Fibroblast of villous mesenchyme (primary cell): ENCODE measurements around the gene WDR70. TPM values are rescaled to one million over a fixed set of nuclear protein-coding genes. Genes with fewer than 3 reads are reported as not detected.
"Not testable (repeated sequence)": the region's sequence is repeated elsewhere in the genome, so short reads cannot be mapped to it uniquely, and the experiment has no call there.

Source experiments
- DNase-seq: peaks from one replicate; pipeline ENCODE4 v3.0.0-alpha.2; 2010; ENCODE audit warnings: low read depth
- H3K4me3 ChIP-seq: 2 replicates; pipeline ENCODE4 v1.5.1; 2011; ENCODE audit warnings: low read depth, mild to moderate bottlenecking, low read length
- total RNA-seq: library from RNA; depleted of rRNA; stranded (reverse); fragments of >200 nt; gene quantifications from 2 replicates; pipeline ENCODE4 v1.2.3, GENCODE V29; 2012
- TF ChIP-seq, protein P1 (sequence below): IDR thresholded peaks from 2 replicates; pipeline ENCODE4 v1.5.1; 2012; ENCODE audit warnings: low read depth, mild to moderate bottlenecking, low read length; ENCODE audit not compliant: insufficient read depth

Gene WDR70
- total RNA-seq, 1 donor: 29.4 TPM

DNA sequence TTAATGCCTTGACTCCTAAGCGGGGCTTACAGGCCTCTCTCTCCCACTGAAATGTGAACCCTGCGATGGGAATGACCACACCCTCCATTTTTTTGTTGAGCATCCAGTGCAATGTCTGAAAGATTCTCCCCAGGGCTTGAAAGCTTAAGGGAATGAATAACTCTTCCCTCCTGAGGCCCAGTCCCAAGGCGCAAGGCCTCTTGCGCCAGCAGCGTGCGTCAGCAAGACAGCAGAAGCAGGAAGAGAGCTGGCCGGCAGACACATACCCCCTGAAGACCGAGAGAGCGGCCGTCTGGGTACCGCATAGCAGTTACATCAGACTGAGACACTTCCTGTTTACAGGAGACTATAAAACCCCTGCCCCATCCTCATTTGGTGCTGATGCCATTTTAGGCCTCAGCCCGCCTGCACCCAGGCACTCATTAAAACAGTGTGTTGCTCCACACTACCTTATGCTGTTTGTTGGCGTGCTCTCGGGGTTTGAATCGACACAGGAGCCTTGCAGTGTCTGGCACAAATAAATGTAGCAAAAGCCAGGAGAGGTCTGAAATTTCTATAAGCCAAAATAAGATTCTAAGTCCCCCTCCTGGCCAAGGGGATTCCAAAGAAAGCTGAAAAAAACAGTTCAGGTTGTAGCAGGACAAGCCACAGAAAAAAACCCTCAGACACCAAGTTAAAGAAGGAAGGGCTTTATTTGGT is 398.5 kb downstream of the WDR70 start:
- TF ChIP-seq, protein P1, sequence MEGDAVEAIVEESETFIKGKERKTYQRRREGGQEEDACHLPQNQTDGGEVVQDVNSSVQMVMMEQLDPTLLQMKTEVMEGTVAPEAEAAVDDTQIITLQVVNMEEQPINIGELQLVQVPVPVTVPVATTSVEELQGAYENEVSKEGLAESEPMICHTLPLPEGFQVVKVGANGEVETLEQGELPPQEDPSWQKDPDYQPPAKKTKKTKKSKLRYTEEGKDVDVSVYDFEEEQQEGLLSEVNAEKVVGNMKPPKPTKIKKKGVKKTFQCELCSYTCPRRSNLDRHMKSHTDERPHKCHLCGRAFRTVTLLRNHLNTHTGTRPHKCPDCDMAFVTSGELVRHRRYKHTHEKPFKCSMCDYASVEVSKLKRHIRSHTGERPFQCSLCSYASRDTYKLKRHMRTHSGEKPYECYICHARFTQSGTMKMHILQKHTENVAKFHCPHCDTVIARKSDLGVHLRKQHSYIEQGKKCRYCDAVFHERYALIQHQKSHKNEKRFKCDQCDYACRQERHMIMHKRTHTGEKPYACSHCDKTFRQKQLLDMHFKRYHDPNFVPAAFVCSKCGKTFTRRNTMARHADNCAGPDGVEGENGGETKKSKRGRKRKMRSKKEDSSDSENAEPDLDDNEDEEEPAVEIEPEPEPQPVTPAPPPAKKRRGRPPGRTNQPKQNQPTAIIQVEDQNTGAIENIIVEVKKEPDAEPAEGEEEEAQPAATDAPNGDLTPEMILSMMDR: no peak
- DNase-seq: peak; percentile 95
- no peak overlapping the region for H3K4me3 ChIP-seq

DNA sequence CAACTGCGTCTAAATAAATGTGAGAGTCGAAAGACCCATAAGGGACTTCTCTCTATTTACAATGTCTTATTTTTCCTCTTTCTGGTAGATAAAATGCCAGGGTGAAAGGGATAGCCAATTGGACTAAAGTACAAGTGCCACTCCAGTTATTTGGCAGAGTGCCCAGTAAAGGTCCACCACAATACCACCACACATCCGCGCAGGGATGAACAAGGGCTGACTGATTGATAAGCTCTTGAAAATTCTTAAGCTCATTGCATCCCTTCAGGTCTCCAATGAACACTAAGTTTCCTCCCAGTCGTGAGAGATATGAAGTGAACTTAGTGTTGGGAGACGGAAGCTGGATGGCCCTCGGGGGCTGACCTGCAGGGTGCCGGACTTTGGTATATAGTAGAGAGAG is 402.3 kb downstream of the WDR70 start:
- DNase-seq, H3K4me3 ChIP-seq: not testable (repeated sequence)

DNA sequence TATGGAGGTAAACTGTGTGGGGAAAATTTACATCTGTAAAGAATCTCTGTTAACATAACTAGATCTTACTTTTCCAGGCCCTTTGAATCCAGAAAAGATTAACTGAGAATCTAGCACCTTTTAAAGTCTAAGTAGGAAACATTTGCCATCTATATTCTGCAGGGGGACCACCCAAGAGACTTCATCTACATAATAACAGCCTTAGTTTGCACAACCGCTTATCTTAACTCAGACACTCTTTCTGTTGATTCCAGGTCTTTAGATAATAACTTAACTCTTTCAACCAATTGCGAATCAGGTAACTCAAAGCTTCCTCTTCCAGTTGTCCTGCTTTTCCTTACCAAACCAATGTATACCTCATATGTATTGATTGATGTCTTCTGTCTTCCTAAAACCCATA is 407.3 kb downstream of the WDR70 start:
- no peak overlapping the region for H3K4me3 ChIP-seq
- TF ChIP-seq, protein P1: no peak
- DNase-seq: no peak

DNA sequence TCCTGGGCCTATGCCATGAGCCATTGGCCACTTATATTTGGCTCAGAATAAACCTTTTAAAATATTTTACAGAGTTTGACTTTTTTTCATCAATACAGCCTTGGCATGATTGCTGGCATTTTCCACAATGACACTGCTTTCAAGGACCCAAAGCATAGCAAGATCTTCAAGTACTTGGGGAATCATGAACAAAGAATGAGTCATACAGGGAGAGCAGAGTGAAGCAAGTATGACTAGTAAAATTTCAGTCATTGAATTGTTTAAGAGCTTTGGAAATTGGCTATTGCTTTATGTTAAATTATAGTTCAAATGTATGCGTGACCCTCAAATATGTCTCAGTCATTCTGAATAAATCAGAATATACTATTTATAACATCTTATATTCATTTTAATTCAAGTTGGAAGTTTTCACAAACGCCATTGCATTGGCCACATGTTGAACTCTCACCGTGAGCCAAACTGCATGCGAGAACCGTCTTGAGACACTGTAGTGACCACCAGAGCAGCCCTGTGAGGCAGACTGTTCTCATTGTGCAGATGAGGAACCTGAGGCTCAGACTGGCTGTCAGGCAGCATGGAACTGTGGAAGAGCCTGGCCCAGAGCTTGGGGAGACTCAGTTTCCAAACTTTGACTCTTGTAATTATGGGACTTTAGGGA is 407.9 kb downstream of the WDR70 start:
- H3K4me3 ChIP-seq: no peak overlapping the region
- TF ChIP-seq, protein P1: no peak
- peak; percentile 48 for DNase-seq

DNA sequence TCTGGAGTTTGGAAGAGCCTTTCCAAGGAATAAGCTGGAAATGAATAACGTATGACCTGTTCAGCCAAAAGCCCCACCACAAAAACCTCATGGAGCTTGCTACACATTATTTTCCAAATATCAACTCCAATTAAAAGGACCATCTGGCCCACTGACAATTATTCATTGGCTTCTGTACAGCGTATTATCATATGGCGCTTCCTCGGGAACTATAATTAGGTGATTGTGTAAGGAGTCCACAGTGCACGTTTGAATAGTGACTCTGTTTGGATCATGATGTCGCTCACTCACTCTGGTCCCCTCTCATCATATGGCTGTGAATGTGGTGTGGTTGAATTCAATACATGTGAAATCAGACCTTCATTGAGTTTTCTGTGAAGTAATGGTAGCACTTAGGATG is 408.6 kb downstream of the WDR70 start:
- no peak overlapping the region for H3K4me3 ChIP-seq
- TF ChIP-seq, protein P1: no peak
- DNase-seq: no peak

DNA sequence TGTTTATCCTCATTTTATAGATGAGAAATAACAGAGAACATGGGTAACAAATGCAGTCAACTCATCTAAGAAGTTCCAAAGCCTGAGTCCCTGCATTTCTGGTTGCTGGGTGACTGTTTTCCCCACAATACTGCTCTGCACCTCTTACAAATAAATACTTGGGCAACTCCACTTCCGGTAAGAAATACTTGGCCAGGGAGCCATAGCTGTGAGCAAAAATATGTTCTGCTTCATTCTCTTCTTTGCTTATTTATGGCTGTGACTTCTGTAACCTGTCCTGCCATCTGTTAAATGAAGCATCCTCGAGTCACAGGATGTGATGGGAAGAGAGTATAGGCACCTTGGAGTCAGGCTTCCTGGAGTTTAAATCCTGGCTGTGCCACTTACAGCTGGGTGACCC is 410.9 kb downstream of the WDR70 start:
- no peak overlapping the region for H3K4me3 ChIP-seq
- peak; percentile 40 for DNase-seq
- TF ChIP-seq, protein P1: no peak

DNA sequence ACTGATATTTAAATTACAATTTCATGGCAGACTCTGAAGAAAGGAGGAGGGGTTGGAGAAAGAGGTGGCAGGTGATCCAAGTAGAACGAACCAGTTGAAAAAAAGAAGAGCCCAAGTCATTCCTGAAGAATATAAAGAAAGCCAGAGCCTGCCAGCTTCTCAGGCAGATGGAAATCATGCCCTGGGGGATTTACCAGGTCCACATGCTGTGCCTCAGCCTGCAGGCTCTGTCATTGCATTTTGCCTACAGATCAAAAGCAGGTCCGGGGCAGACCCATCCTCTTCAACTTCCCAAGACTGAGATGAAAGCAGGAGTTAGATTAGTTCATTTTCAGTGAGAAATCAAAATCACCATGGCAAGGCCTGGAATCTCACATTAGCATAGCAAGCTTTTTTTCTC is 412.2 kb downstream of the WDR70 start:
- H3K4me3 ChIP-seq: no peak overlapping the region
- TF ChIP-seq, protein P1: no peak
- no peak for DNase-seq
